Stimulated activated CD4-positive, alpha-beta T cell treated with anti-CD3 and anti-CD28 coated beads, Interleukin-12 subunit alpha, Interleukin-12 subunit beta, amount 100 ng/mL, for 48 hours (primary cell): ENCODE measurements around the gene CREB3L2.
"Not testable (repeated sequence)": the region's sequence is repeated elsewhere in the genome, so short reads cannot be mapped to it uniquely, and the experiment has no call there.

Experiments
- DNase-seq, 3 donors: peaks; one replicate each; pipeline ENCODE4 v3.0.0-alpha.2; 2020; ENCODE audit warnings: low read depth in 2 of 3, low spot score in 1 of 3

Gene CREB3L2

GRCh38 chr7:137908106-137908505, 93.8 kb downstream of the CREB3L2 start:
- no peak for DNase-seq

DNA sequence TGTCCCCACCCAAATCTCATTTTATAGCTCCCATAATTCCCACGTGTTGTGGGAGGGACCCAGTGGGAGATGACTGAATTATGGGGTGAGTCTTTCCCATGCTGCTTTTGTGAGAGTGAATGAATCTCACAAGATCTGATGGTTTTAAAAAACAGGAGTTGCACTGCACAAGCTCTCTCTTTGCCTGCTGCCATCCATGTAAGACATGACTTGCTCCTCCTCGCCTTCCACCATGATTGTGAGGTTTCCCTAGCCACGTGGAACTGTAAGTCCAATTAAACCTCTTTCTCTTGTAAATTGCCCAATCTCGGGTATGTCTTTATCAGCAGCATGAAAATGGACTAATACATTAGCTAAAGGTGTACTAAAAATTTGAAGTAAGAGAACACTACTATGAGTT, 95.2 kb downstream of the CREB3L2 start:
- DNase-seq, result not testable (repeated sequence)

DNA sequence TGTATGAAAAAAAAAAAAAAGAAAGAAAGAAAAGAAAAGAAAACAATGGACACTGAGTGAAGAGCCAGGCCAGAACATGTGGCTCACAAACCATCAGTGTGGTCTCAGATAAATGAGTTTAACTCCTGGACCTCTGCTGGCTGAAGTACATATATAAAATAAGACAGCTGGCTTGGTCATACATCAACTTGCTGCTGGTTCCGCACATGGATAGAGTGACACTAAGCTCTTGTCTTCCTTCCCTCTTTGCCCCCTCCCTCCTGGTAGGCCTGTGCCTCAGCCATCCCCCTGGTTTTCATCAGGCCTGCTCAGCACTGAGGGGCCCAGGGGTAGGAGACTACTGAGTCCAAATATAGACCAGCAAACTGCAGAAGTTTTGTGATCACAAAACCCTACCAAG, 97.1 kb downstream of the CREB3L2 start:
- DNase-seq, result no peak

- DNase-seq, result peak; percentile 32 to 59 (median 33)
Measured at GRCh38 chr7:137903382-137904169, 98.3 kb downstream of the CREB3L2 start.

GRCh38 chr7:137900137-137900536, 101.7 kb downstream of the CREB3L2 start:
- DNase-seq, result no peak

DNA sequence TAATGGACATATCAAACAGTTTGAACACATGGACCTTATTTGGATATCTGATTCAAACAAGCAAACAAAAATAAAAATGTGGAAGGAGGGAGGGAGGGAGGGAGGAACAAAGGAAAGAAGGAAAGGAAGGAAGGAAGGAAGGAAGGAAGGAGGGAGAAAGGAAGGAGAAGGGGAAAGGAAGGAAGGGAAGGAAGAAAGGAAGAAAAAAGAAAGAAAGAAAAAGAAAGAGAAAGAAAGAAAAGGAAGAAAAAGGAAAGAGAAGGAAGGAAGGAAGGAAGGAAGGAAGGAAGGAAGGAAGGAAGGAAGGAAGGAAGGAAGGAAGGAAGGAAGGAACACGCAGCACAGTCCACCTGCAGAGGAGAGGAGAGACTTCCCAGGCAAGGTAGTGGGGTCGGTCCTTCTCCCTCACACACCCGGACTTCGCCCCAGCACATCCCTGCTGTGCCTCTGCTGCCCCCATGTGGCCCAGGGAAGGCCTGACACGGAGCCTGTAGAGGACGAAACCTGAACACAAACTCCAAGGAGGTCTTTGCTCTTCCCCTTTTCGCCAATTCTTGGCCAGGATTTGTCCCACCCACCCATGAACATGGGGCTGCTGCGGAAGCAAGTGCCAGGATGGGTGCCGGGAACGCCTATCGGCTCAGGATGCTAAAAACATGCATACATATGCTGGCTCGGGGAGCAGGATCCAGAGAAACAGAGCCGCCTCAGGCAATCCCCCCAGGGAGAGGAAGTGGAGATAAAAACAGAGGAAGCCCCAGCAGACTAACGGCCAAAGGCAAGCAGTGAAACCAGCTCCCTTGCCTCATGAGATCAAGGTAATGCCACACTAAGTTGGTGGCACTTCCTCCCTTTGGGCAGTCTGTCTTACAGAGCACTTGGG, 102.8 kb downstream of the CREB3L2 start:
- DNase-seq, result peak; percentile 66 to 81 (median 75)

GRCh38 chr7:137895301-137896221, 106.3 kb downstream of the CREB3L2 start:
- DNase-seq, result peak in 1 of 3 donors; percentile 28

- no peak for DNase-seq
Measured at GRCh38 chr7:137893143-137893742, 108.6 kb downstream of the CREB3L2 start.

DNA sequence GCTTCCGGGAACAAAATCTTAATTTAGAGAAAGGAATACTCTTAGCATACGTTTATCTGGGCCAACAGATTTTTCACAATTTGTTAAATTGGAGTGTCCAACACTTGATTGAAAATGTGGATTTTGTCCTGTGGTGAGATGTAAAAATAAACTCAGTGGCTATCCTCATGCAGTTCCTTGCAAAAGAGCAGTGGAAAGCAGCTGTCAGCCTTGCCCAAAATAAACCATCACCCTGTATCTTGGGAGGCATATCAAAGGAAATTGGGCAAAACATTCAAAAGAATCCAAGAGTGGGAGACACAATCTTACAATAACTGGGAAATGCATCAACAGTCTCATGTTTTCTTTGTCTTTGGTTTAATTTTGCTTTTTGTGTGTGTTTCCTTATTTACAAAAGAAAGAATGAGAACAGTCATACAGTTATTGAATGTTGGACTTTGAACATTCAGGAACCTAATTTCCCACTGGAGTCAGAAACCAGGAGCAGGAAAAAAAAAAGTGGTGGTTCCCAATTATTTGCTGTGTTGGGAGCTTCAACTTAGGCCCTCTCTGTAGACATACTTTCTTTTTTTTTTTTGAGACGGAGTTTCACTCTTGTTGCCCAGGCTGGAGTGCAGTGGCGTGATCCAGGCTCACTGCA, 110.8 kb downstream of the CREB3L2 start:
- no peak for DNase-seq

DNA sequence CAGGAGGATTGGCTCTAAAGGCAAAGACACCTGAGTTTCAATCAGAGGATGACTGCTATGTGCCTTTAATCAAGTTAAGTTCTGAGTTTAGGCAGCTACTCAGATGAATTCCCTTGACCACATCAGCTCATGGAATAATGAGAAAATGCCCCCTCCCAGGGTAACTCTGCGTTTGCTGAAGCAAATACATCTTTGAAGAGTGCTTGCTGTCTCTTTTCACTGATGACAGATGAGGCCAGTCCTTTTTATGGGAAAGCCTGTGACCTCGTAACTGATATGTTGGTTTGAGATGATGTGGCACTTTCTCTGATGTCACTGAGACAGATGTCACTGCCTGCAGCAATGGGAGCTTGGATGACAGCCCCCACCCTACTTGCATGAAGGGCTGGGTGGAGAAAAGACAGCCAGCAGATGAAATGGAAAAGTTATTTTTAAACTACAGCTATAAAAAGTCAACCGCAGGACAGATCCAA, 111.4 kb downstream of the CREB3L2 start:
- DNase-seq, result no peak

- DNase-seq, result no peak
Measured at GRCh38 chr7:137888241-137888640, 113.6 kb downstream of the CREB3L2 start.

DNA sequence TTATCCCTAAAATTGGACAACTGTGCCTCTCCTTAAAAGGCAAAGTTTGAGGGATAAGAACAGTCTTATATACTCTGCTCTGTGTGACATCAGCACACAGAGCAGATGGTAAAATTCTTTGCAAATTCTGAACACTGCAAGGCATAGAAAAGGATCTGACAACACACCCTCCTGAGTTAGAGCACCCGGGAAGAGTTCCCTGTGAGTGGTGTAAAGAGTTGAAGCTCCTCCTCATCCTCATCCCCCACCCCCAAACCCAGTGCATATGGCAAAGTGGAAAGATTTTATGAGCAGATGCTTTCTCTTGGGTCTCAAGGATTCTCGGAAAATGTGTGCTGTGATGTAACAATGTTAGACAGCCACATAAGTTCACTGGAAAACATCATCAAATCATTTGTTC, 115.1 kb downstream of the CREB3L2 start:
- DNase-seq, result no peak

GRCh38 chr7:137886281-137886680, 115.6 kb downstream of the CREB3L2 start:
- no peak for DNase-seq

GRCh38 chr7:137885678-137886077, 116.2 kb downstream of the CREB3L2 start:
- no peak for DNase-seq

DNA sequence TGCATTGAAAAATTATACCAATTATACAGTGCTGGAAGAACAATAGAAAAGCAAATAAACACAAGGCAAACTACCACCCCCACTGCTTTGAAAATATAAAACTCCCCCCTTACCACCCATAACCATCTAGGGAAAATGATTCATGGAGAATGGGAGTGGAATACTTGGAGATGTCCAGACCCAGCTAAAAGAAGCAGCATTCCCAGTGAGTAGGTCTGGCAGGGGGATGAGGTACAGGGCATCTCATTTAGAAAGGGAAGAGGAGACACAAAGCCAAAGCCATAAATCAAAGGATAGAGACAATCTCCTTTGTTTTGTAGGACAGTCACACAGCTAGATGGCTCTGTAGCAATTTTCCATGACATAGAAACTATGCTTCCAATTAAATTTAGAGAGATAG, 119.1 kb downstream of the CREB3L2 start:
- DNase-seq, result no peak

DNA sequence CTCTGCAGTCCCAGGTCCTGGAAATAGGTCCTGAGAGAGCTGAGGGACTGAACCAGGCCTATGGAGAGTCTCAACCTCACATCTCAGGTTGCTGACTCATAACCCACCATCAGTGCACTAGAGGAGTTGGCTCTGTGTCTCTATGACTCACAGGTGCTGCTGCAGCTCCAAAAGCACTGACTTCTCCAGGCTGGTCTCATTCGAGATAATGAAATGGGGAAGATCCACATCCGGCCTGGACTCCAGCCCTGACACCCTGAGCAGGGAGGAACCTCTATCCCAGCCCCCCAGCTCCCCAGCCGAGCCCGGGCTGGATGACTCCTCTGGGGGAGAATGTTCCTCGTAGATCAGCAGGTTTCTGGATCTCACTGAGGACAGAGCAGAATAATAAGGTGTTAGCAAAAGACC, 119.6 kb downstream of the CREB3L2 start:
- DNase-seq, result peak in 1 of 3 donors; percentile 25

DNA sequence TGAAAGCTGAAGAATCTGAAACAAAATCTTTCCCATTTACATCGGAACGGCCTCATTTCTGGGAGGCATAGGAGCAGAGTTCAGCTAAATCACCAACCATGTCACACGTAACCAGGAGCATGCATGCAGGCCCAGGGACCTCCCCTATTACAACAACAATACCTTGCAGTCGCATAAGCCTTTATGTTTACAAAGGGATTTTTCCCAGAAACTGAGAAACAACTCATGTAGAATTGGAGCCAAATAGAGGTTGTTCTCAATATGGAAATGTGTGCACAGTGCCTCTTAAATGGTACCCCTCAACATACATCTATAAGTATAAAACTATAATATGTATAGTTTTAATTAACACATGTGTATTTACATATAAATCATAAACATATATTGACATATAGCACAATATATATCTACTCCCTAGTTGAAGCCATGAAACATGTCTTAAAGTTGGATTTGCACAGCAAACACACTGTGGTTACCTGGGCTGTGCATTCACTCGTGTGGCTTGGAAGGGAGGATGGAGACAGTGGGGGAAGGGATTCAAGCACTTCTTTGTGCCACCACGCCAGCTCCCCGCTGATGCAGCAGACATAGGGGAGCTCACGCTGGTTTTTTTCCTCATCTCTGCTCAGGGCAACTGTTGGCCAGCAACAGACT, 120.2 kb downstream of the CREB3L2 start:
- DNase-seq, result no peak

DNA sequence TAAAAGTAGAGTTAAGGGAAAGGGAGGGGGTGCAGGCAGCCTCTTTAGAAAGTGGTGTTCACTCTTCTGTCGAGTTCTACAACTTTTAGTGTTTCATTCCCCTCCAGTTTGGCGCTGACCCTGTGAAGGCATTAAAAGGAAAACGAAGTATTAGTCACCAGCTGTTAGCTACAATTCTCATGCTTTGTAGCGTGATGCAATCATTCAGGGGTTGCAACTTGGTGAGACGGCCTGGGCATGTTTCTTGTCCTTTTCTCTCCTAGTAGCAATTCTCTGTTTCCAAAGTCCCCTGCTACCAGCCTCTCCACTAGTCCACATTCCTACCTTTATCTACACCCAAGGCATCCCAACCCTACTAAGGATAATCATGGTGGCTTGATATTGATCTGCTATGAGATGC, 121.5 kb downstream of the CREB3L2 start:
- no peak for DNase-seq

GRCh38 chr7:137879357-137880158, 122.3 kb downstream of the CREB3L2 start:
- no peak for DNase-seq
